MM.1S (cell line): ENCODE measurements around the gene MACROD2.

Experiments
- CTCF ChIP-seq: fragments of 300-600 bp; sonication (generic); IDR thresholded peaks from 2 replicates; pipeline ENCODE4 v1.5.1; 2016; ENCODE audit warnings: antibody characterized with exemption, low read length, mixed read lengths
- EZH2 ChIP-seq: fragments of 300-600 bp; sonication (generic); optimal IDR thresholded peaks from 2 replicates; pipeline ENCODE3; 2017; ENCODE audit warnings: low read depth, mild to moderate bottlenecking, antibody characterized with exemption, low read length, mixed read lengths
- EZH2phosphoT487 ChIP-seq: fragments of 300-600 bp; sonication (generic); IDR thresholded peaks from 2 replicates; pipeline ENCODE4 v1.6.1; 2018; ENCODE audit warnings: antibody characterized with exemption, low read length

- TF ChIP-seq CTCF (no peak), EZH2 (no peak), EZH2phosphoT487 (no peak)
These were observed 300.5 kb downstream of the MACROD2 start for GRCh38 chr20:14295770-14296309.
